OCI-LY1 (cell line): ENCODE data around the gene TUBD1.
"Not testable (repeated sequence)": the region's sequence is repeated elsewhere in the genome, so short reads cannot be mapped to it uniquely, and the experiment has no call there.

ENCODE experiments used
- H2AFZ ChIP-seq: fragments of 200-600 bp; sonication (generic), shearing (Covaris generic); 2 replicates; pipeline ENCODE4 v1.6.0; 2014; ENCODE audit warnings: antibody characterized with exemption, mild to moderate bottlenecking, low read length
- H3F3A ChIP-seq: fragments of 200-600 bp; sonication (generic), shearing (Covaris generic); 2 replicates; pipeline ENCODE4 v1.6.0; 2014; ENCODE audit warnings: mild to moderate bottlenecking, antibody characterized with exemption, low read length, moderate library complexity; ENCODE audit not compliant: insufficient read depth
- H3K27ac ChIP-seq: fragments of 200-600 bp; sonication (generic); 2 replicates; pipeline ENCODE4 v1.5.1; 2014; ENCODE audit warnings: low read length, mixed run types, mild to moderate bottlenecking, low read depth; ENCODE audit not compliant: poor library complexity, severe bottlenecking
- H3K27me3 ChIP-seq: fragments of 200-600 bp; sonication (generic); 2 replicates; pipeline ENCODE4 v1.6.0; 2014; ENCODE audit warnings: antibody characterized with exemption, mild to moderate bottlenecking, low read length, moderate library complexity; ENCODE audit not compliant: insufficient read depth
- H3K36me3 ChIP-seq: fragments of 200-600 bp; sonication (generic); 2 replicates; pipeline ENCODE4 v1.6.1; 2014; ENCODE audit warnings: mild to moderate bottlenecking, antibody characterized with exemption, low read length, moderate library complexity, mixed read lengths; ENCODE audit not compliant: insufficient read depth
- H3K4me1 ChIP-seq: fragments of 200-600 bp; sonication (generic); 2 replicates; pipeline ENCODE4 v1.5.1; 2014; ENCODE audit warnings: mild to moderate bottlenecking, low read length, moderate library complexity; ENCODE audit not compliant: insufficient read depth, severe bottlenecking
- H3K4me2 ChIP-seq: fragments of 200-600 bp; sonication (generic), shearing (Covaris generic); 2 replicates; pipeline ENCODE4 v1.6.1; 2014; ENCODE audit warnings: low read length
- H3K4me3 ChIP-seq: fragments of 200-600 bp; sonication (generic); 2 replicates; pipeline ENCODE4 v1.5.1; 2014; ENCODE audit warnings: low read length, low read depth, mild to moderate bottlenecking, mixed read lengths; ENCODE audit not compliant: poor library complexity, severe bottlenecking
- H3K79me2 ChIP-seq: fragments of 200-600 bp; shearing (Covaris generic); 2 replicates; pipeline ENCODE4 v1.6.1; 2016; ENCODE audit warnings: mixed run types, low read length, mixed read lengths; ENCODE audit not compliant: insufficient read depth
- H3K9ac ChIP-seq: fragments of 200-600 bp; sonication (generic), shearing (Covaris generic); 2 replicates; pipeline ENCODE4 v1.6.1; 2014; ENCODE audit warnings: mild to moderate bottlenecking, low read length, mixed read lengths
- H3K9me2 ChIP-seq: fragments of 200-600 bp; sonication (generic), shearing (Covaris generic); 2 replicates; pipeline ENCODE4 v1.6.1; 2014; ENCODE audit warnings: low read depth, mild to moderate bottlenecking, low read length, mixed read lengths
- H3K9me3 ChIP-seq: fragments of 200-600 bp; shearing (Covaris generic); 2 replicates; pipeline ENCODE4 v1.6.1; 2014; ENCODE audit warnings: low read length, mixed read lengths
- H4K20me1 ChIP-seq: fragments of 200-600 bp; sonication (generic), shearing (Covaris generic); 2 replicates; pipeline ENCODE4 v1.6.0; 2016; ENCODE audit warnings: mild to moderate bottlenecking, low read length; ENCODE audit not compliant: insufficient read depth
- CTCF ChIP-seq: fragments of 200-600 bp; sonication (generic), shearing (Covaris generic); IDR thresholded peaks from 2 replicates; pipeline ENCODE4 v1.5.1; 2017; ENCODE audit warnings: mild to moderate bottlenecking, antibody characterized with exemption, low read length, moderate library complexity, mixed read lengths
- EZH2 ChIP-seq: fragments of 200-600 bp; sonication (generic), shearing (Covaris generic); IDR thresholded peaks from 2 replicates; pipeline ENCODE4 v1.8.0; 2017; ENCODE audit warnings: borderline replicate concordance, mixed run types, mild to moderate bottlenecking, antibody characterized with exemption, low read length, moderate library complexity, mixed read lengths

The TUBD1 gene

DNA sequence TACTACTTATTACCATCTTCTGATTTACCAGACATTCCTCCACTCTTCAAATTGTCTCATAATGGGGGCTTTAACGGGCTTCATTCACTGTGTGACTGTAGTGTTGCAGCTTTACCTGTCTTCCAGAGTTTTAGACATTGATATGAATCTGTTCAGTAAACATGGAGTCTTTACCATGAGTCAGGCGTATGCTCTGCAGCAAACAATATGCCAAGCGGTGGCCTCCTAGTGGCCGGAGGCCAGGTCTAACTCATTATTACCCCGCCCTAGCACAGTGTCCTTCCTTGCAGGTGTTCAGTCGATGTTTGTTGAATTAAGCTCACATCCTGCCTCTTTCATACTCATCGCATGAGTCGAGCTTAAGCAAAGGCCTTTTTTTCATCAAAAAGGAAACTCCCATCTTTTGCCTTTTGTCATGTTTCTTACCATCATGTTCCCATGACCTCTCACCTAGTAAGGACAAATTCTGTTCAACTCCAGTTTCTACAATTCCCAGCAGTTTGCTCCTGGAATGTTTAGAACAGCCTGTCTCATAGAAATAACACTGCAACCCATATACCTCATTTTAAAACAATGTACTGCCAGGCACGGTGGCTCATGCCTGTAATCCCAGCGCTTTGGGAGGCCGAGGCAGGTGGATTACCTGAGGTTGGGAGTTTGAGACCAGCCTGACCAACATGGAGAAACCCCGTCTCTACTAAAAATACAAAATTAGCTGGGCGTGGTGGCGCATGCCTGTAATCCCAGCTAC, 39.4 kb downstream of the TUBD1 start:
- H3K27ac ChIP-seq, result peak overlapping the region; percentile 58
- no peaks in the 10 kb centered on the region for H3K9me2 ChIP-seq
- peak overlapping the region; percentile 73; the same call in 1 of the 2 replicates for H2AFZ ChIP-seq
- H3K4me1 ChIP-seq, result peaks cover 26% of the 10 kb centered on the region
- H3K9me3 ChIP-seq, result no peaks in the 10 kb centered on the region
- no peaks in the 10 kb centered on the region for H3K79me2 ChIP-seq
- H3K36me3 ChIP-seq, result no peaks in the 10 kb centered on the region
- H4K20me1 ChIP-seq, result no peaks in the 10 kb centered on the region
- no peaks in the 10 kb centered on the region for H3K27me3 ChIP-seq
- TF ChIP-seq EZH2 (no peak), CTCF (peak; percentile 74)
- no peak overlapping the region for H3K4me3 ChIP-seq
- H3F3A ChIP-seq, result 0 out of 2 replicates have a peak, but pooled peaks cover 4% of the 10 kb centered on the region
- H3K9ac ChIP-seq, result no peak overlapping the region
- H3K4me2 ChIP-seq, result 0 out of 2 replicates have a peak overlapping the region, but pooled peaks have one; percentile 12

GRCh38 chr17:59852847-59853167, 39.9 kb downstream of the TUBD1 start:
- H3K79me2 ChIP-seq, H3K36me3 ChIP-seq, H4K20me1 ChIP-seq, H3F3A ChIP-seq, H3K9me3 ChIP-seq, H3K27me3 ChIP-seq, H3K9ac ChIP-seq, H3K4me3 ChIP-seq, H3K9me2 ChIP-seq: not testable (repeated sequence)
- Histone ChIP-seq H2AFZ (peak overlapping the region; percentile 73; the same call in 1 of the 2 replicates), H3K4me2 (0 out of 2 replicates have a peak overlapping the region, but pooled peaks have one; percentile 12), H3K4me1 (peaks cover 31% of the 10 kb centered on the region), H3K27ac (peak overlapping the region; percentile 58)

DNA sequence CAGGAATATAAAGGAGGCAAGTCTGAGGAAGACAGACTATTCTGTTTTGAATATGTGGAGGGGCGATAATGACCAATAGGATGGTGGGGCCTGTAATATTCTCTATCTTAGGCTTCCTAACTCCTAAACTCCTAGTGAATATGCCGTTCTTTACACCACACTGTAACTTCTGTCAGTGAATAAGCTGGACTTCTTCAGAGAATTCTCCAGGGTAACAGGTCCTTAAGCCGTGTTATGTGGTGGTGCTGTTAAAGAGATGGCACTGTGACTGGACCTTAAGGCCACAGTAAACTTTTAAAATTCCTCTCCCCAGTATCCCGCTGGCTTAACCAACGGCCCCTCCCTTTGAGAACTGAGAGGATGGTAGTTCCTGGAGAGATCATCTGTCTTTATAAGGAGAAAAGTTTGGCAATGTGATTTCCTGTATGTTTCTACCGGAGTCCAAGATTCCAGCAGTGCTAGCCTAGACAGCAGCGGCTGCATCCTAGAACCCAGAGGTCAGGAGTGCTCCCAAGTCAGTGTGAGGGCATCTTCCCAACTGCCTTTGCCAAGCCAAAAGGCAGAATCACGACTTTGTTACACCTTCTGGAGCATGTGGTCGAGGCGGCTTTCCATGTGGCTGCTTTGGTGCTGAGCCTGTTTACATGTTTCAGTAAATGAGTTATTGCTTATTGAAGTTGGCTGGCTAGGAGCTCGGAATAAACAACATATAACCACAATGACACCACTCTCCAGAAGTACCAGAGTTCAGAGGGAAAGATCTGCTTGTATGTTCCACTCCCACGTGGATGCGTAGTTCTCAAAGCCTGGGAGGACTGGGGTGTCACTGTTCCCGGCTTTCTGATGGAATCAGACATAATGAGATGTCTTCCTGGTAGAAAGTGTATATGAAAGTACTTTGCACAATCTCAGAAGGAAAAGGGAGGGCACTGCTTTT, 41.0 kb downstream of the TUBD1 start:
- Histone ChIP-seq H3K79me2 (no peaks in the 10 kb centered on the region), H3K9ac (no peak overlapping the region), H3K4me1 (peaks cover 42% of the 10 kb centered on the region), H2AFZ (no peak overlapping the region), H3K27me3 (no peaks in the 10 kb centered on the region), H3K9me2 (no peaks in the 10 kb centered on the region), H4K20me1 (no peaks in the 10 kb centered on the region), H3F3A (no peaks in the 10 kb centered on the region), H3K27ac (no peak overlapping the region), H3K4me2 (no peak overlapping the region), H3K4me3 (no peak overlapping the region), H3K36me3 (no peaks in the 10 kb centered on the region), H3K9me3 (no peaks in the 10 kb centered on the region)
- TF ChIP-seq EZH2, result no peak
- no peak for TF ChIP-seq CTCF

DNA sequence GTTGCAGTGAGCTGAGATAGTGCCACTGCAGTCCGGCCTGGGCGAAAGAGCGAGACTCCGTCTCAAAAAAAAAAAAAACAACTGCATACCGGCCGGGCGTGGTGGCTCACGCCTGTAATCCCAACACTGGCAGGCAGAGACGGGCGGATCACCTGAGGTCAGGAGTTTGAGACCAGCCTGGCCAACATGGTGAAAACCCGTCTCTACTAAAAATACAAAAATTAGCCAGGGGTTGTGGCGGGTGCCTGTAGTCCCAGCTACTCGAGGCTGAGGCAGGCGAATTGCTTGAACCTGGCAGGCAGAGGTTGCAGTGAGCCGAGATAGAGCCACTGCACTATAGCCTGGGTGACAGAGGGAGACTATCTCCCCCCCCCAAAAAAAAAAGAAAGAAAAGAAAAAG, 42.4 kb downstream of the TUBD1 start:
- not testable (repeated sequence) for H3K9me2 ChIP-seq, H3K9me3 ChIP-seq, H3K4me3 ChIP-seq, H3K27ac ChIP-seq, H2AFZ ChIP-seq, H3K4me2 ChIP-seq, H3K9ac ChIP-seq, H3K36me3 ChIP-seq, H4K20me1 ChIP-seq, H3K27me3 ChIP-seq, H3F3A ChIP-seq, H3K79me2 ChIP-seq
- peaks cover 56% of the 10 kb centered on the region for H3K4me1 ChIP-seq
